Activated CD4-positive, alpha-beta T cell treated with anti-CD3 and anti-CD28 coated beads, Interleukin-2, amount 50 U/mL, for 24 hours (primary cell): ENCODE data around the gene MUSTN1.

Experiments
- DNase-seq, 2 donors: peaks; one replicate each; pipeline ENCODE4 v3.0.0-alpha.2; 2020; ENCODE audit warnings: low read depth in 1 of 2, low spot score in 1 of 2

The MUSTN1 gene

GRCh38 chr3:52854013-52854412 lies 19.2 kb upstream of the MUSTN1 start:
- DNase-seq = no peak

DNA sequence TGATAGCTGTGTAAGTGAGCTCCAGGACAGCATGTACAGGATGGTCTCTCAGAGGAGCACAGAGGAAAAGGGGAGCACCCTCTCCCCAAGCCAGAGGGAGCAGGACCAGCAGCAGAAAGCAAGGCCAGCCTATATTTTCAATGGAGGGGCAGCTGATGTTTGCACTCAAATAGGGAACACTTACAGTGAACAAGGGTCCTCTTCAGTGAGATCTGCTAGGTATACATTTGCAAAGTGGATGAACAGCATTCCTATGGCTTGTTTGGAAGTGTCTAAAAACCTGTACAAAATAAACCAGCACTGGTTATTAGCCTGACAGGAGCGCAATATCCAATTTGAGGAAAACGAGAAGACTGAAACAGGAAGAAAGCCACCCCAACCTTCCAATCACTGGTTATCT lies 17.6 kb upstream of the MUSTN1 start:
- DNase-seq = no peak

DNA sequence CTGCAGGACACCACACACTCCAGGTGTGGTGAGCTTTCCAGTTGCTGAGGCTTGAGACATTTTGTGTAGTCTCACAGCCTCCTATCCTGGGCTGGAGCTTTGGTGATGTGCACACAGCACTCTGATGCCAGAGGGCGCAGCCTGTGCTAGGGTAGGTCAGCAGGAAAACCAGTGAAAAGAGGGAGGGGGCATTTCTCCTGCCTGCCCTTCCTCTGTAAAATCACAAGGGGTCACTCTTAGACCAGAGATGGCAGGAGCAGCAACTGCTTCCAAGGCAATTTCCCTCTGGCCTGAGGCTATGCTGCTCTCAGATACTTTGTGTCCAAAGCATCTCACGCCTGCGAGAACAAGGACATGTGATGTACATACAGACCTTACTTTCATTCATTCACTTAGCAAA lies 16.5 kb upstream of the MUSTN1 start:
- DNase-seq = peak in 1 of 2 donors; percentile 21

DNA sequence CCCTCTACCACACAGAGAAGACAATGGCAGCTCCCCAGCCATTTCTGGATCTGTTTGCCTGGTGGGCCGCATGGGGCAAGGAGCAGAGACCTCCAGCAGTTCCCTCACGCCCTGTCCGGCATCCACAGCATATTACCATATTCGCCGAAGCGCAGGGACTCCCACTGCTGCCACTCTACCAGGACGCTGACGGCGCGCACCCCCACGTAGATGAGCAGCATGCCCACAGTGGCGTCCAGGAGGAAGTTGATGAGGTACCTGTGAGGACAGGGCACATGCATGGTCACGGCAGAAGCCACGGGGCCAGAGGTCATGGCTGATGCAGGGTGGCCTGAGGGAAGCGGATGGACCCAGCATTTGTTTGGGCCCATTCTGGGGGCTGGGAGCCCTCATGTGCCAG lies 14.8 kb upstream of the MUSTN1 start:
- DNase-seq = no peak

DNA sequence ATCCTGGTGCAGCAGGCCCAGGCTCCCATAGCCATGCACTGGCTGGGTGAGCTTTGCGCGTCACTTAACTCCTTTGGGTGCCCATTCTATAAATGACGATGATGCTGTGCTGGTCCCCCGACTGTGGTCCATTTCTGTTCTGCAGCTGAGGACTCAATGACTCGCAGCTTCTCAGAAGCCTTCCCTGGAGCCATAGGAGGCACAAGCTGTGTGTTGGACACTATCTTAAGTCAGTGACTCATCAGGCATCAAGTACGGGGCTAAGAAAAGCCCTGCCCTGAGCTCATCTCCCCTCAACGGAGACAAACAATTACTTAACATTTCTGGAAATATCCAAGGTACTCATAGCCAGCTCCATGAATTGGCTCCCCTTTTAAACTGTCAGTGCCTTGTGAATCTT lies 13.8 kb upstream of the MUSTN1 start:
- DNase-seq = no peak

DNA sequence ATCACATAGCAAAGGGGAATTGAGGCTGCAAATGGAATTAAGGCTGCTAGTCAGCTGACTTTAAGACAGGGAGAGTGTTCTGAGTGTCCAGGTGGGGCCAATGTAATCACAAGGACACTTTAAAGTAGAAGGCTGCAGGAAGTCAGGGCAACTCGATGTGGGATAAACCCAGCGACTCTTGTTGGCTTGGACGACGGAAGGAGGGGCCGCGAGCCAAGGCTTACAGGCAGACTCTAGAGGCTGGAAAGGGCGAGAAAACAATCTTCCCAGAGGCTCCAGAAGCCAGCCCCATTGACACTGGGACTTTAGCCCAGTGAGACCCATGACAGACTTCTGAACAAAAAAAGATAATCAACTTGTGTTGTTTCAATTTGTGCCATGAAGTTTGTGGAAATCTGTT lies 12.9 kb upstream of the MUSTN1 start:
- no peak for DNase-seq

GRCh38 chr3:52847241-52847640 lies 12.4 kb upstream of the MUSTN1 start:
- no peak for DNase-seq

GRCh38 chr3:52846432-52846965 lies 11.7 kb upstream of the MUSTN1 start:
- DNase-seq = no peak

- DNase-seq = no peak
Measured at GRCh38 chr3:52845691-52846431, 11.0 kb upstream of the MUSTN1 start.

DNA sequence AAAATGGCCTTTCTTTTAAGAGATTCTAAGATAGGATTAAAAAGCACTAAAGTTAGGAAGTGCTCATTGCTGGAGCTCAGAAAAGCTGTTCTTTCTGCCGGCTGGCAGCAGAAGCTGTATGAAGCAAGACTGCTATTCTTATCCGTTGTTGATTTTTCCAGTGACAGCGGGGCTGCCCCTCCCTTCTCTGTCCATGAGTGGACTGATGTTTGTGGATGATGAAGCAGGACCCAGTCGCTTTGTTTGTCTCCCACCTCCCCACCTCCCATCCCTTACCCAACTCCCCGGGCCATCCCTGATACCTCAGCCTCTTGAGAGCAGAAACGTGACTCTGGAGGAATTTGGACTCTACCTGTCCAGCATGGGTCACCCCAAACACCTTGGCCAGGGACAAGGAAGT lies 10.3 kb upstream of the MUSTN1 start:
- no peak for DNase-seq

DNA sequence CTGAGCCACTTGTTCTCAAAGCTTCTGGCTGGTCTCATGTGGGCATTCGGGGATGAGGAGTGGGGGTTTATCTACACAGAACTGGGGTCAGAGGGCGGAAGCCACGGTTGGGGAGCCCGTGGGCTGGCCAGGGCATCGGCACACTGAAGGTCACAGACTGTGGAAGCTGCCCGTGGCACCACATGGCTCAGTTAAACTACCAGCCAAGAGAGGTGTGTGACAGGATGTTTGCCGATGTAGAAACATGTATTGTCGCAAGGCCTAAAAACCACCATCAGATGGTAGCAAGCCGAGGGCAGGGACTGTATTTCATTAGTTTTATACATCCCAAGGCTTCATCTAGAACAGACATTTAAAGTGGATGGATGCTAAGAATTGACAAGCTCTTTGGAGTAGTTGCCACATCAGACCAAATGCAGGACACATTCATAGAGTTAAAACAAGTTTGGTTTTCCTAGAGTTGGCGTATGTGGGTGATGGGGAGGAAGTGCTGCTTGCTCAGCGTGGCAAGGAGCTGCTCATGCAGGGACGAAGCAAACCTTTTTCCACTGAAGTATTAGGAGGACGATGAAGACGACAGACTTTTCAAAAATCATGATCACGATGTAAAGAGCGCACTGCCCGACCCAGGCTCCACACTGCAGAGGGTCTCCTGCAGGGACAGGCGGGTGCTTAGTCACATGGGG lies 9.6 kb upstream of the MUSTN1 start:
- no peak for DNase-seq

DNA sequence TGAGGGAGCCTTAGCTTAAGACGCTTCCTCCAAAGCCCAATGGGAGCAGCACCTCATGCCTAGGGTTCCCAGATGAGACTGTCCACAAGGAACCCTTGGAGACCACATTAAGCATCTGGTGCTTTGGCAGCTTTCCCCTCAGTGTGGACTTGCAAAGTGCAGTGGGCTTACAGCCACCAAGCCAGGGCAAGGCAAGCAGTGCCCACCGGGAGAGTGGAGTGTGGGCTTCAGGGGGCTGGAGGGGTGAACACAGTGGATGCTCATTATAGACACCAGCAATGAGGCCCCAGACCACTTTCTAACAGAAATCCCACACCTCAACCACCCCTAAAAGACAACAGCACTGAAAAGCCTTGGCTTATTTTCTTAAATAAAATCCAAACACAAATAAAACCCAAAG lies 9.1 kb upstream of the MUSTN1 start:
- no peak for DNase-seq

DNA sequence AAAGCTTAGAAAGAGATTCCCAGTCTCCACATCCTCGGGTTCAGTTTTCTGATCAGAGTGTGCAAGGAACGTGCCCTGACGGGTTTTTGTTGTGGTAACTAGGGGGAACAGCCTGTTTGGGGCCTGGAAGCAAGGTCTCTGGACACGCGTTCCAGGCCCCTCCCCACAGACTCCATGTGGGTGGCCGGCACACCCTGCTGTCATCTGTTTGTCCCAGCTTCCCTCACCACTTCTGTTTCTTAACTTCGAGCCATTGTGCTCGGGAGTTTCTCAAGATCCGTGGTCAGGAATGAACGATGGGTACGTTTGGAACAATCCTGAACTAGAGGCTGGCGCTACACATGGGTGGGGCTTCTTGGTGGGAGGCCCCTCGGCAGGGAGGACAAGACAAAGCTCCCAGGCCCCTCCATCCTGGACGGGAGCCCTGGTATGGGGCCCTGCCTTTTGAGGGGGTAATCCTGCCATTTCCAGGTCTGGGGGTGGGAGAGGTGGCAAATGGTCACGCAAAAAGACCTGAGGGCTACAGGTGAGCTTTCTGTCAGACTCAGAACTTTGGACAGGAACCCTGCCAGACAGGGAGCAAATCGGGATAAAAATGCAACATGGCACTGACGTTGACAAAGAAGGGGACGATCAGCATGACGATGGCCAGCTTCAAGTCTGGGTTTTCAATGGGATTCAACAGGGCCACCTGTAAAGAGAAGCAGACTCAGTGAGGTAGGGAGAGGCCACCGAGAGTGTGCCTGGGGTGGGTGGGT lies 8.5 kb upstream of the MUSTN1 start:
- no peak for DNase-seq

- DNase-seq = no peak
Measured at GRCh38 chr3:52842424-52842823, 7.6 kb upstream of the MUSTN1 start.

DNA sequence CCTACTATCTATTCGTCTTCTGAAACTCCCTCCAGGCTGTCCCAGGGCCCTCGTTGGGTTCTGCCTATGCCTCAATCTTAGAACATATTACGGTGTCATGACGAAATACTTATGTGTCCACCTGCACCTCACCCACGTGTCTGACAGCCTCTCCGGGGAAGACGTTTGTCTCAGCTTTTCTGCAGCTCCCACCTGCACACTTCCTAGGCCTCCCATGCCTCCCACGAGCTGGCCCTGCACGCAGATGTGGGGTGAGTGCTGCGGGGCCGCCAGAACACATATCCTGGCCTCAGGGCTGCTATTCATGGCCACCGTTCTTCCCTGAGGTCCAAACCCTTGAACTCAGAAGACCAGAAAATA lies 7.1 kb upstream of the MUSTN1 start:
- no peak for DNase-seq

GRCh38 chr3:52841211-52841980 lies 6.6 kb upstream of the MUSTN1 start:
- DNase-seq = no peak

DNA sequence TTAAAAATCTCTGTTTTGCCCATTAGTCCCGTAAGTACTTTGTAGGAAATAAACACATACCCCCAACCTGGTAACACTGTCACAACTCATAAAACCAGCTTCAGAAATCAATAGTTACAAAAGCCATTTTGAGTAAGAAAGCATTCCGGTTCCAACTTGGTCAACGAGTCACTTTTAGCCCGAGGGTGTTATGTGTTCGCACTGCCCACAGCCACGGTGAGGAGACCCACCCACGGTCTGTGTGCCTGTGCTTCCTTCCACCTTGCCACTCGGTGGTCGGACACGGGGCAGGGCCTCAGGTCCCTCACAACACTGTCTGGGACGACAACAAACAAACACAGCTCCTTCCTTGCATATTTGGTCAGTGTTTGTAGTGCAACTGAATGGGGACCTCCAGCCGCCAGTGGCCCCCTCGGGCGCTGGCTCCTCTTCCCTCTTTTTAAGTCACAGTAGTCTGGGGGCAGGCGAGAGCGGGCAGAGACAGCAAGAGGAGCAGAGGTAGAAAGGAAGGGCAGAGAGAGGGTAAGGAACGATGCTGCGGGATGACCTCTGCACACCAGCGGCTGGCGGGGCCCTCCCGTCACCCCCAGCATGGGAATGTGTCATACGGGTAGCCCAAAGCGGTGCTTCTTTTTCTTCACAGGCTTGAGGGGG lies 5.2 kb upstream of the MUSTN1 start:
- no peak for DNase-seq

DNA sequence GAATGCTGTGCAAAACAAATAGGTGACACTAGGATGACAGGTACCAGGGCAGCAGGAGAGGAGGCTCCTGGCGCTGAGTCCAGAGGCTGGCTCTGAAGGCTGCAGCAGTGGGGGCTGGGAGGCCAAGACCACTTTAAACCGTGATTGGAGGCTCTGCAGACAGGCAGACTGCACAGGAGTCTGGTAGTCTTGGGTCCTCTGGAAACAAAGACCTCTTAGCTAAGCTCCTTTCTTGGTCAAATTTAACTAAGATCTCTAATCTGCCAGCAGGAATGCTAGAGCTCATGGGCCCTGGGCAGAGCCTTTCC lies 4.4 kb upstream of the MUSTN1 start:
- DNase-seq = no peak

- no peak for DNase-seq
Measured at GRCh38 chr3:52838561-52839267, 3.9 kb upstream of the MUSTN1 start.

DNA sequence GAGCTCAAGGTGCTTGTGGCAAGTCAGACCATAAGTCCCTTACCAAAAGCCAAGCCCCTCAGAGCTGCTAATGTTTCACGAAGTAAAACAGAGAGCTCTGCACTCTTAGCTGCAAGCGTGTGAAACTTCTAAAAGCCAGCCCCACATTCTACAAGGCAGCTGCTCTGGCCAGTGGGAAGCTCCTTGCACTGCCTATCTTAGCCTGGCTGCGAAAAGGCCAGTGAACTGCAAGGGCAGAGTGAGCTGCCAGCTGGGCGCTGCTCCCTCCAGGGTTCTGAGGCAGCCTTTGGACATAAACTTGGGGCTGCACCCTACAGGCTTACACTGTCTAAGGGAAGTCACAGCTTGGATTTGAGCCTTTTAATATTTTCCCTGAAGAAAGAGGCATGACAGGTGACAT lies 2.2 kb upstream of the MUSTN1 start:
- no peak for DNase-seq
